Neuronal stem cell (in vitro differentiated cells): Measurements from ENCODE around the gene CD2AP.
A peak's percentile ranks its signal among the peaks of the same experiment; 100 is the strongest.

ENCODE experiments used
- DNase-seq: peaks from one replicate; pipeline ENCODE4 v3.0.0-alpha.2; 2013; ENCODE audit warnings: low spot score
- H2AFZ ChIP-seq: one replicate; pipeline ENCODE4 v1.6.1; 2013; ENCODE audit warnings: mild to moderate bottlenecking, low read length, inconsistent platforms
- H2AK5ac ChIP-seq: 2 replicates; pipeline ENCODE4 v1.6.1; 2013; ENCODE audit warnings: low read depth, mild to moderate bottlenecking, inconsistent platforms, low read length, moderate library complexity, mixed read lengths
- H2BK120ac ChIP-seq: 2 replicates; pipeline ENCODE4 v1.6.1; 2013; ENCODE audit warnings: low read depth, mild to moderate bottlenecking, inconsistent platforms, low read length, moderate library complexity, mixed read lengths
- H2BK12ac ChIP-seq: one replicate; pipeline ENCODE4 v1.6.1; 2013; ENCODE audit warnings: low read length, inconsistent platforms
- H2BK15ac ChIP-seq: 2 replicates; pipeline ENCODE4 v1.6.1; 2013; ENCODE audit warnings: mild to moderate bottlenecking, low read length, inconsistent platforms, mixed read lengths
- H2BK5ac ChIP-seq: one replicate; pipeline ENCODE4 v1.6.1; 2013; ENCODE audit warnings: inconsistent platforms, mild to moderate bottlenecking, low read length, moderate library complexity
- H3K14ac ChIP-seq: one replicate; pipeline ENCODE4 v1.6.1; 2013; ENCODE audit warnings: low read length, inconsistent platforms
- H3K18ac ChIP-seq: 2 replicates; pipeline ENCODE4 v1.6.1; 2013; ENCODE audit warnings: low read length, inconsistent platforms
- H3K23ac ChIP-seq: 2 replicates; pipeline ENCODE4 v1.6.1; 2013; ENCODE audit warnings: low read depth, mild to moderate bottlenecking, mixed read lengths, low read length, inconsistent platforms; ENCODE audit not compliant: poor library complexity
- H3K27ac ChIP-seq: replicated peaks from 3 replicates; pipeline ENCODE4 v1.5.1; 2013; ENCODE audit warnings: low read length, inconsistent platforms
- H3K27me3 ChIP-seq, 3 experiments: 2 replicates each; pipeline ENCODE4 v1.6.1; 2013; ENCODE audit warnings: low read length in 3 of 3, mild to moderate bottlenecking in 2 of 3, inconsistent platforms in 1 of 3, low read depth in 1 of 3, mixed read lengths in 1 of 3, moderate library complexity in 1 of 3; ENCODE audit not compliant: control insufficient read depth in 3 of 3, insufficient read depth in 3 of 3
- H3K36me3 ChIP-seq, 2 donors: replicated peaks in 1 of 2; 2 replicates each; pipeline ENCODE4 v1.6.1; 2013; ENCODE audit warnings: low read length in 2 of 2; ENCODE audit not compliant: control insufficient read depth in 2 of 2, insufficient read depth in 2 of 2
- H3K4ac ChIP-seq: 2 replicates; pipeline ENCODE4 v1.6.1; 2013; ENCODE audit warnings: inconsistent platforms, mild to moderate bottlenecking, low read length, moderate library complexity
- H3K4me1 ChIP-seq, 2 donors: 1 replicate in 1 of 2; 2 replicates in 1 of 2; pipeline ENCODE4 v1.6.1; 2013; ENCODE audit warnings: low read length in 2 of 2, low read depth in 1 of 2; ENCODE audit not compliant: control insufficient read depth in 2 of 2, insufficient read depth in 1 of 2
- H3K4me2 ChIP-seq: one replicate; pipeline ENCODE4 v1.6.1; 2013; ENCODE audit warnings: mild to moderate bottlenecking, low read length, inconsistent platforms; ENCODE audit not compliant: insufficient read depth, poor library complexity, severe bottlenecking
- H3K4me3 ChIP-seq, 2 donors: 2 replicates each; pipeline ENCODE4 v1.5.1; 2013; ENCODE audit warnings: low read length in 2 of 2, mild to moderate bottlenecking in 2 of 2, inconsistent platforms in 1 of 2, moderate library complexity in 1 of 2
- H3K79me1 ChIP-seq: one replicate; pipeline ENCODE4 v1.6.1; 2013; ENCODE audit warnings: low read depth, mild to moderate bottlenecking, inconsistent platforms, low read length, moderate library complexity
- H3K9ac ChIP-seq: one replicate; pipeline ENCODE4 v1.6.1; 2013; ENCODE audit warnings: mild to moderate bottlenecking, low read depth, low read length, inconsistent platforms; ENCODE audit not compliant: poor library complexity
- H3K9me3 ChIP-seq, 2 donors: replicated peaks in 1 of 2; 2 replicates each; pipeline versions ENCODE3 to v1.6.1; 2013; ENCODE audit warnings: low read length in 2 of 2, mild to moderate bottlenecking in 2 of 2, inconsistent platforms in 1 of 2, low read depth in 1 of 2, mixed read lengths in 1 of 2, moderate library complexity in 1 of 2; ENCODE audit not compliant: control insufficient read depth in 2 of 2, insufficient read depth in 1 of 2
- H4K8ac ChIP-seq: one replicate; pipeline ENCODE4 v1.6.1; 2013; ENCODE audit warnings: low read depth, mild to moderate bottlenecking, inconsistent platforms, low read length, moderate library complexity
- H4K91ac ChIP-seq: one replicate; pipeline ENCODE4 v1.6.1; 2013; ENCODE audit warnings: low read length, low read depth, mild to moderate bottlenecking, inconsistent platforms; ENCODE audit not compliant: poor library complexity
- WGBS, 2 donors: extraction: QIAGEN DNeasy Blood & Tissue Kit; methylation state at CpG; one replicate each; pipeline ENCODE4 v1.1.7; 2013; ENCODE audit warnings: missing lambda C conversion rate in 2 of 2, mixed read lengths in 1 of 2; ENCODE audit not compliant: insufficient read length in 2 of 2, insufficient replicate concordance in 1 of 2; ENCODE audit errors: extremely low coverage in 2 of 2; 5-methylcytosine and 5-hydroxymethylcytosine counted together

Gene CD2AP

DNA sequence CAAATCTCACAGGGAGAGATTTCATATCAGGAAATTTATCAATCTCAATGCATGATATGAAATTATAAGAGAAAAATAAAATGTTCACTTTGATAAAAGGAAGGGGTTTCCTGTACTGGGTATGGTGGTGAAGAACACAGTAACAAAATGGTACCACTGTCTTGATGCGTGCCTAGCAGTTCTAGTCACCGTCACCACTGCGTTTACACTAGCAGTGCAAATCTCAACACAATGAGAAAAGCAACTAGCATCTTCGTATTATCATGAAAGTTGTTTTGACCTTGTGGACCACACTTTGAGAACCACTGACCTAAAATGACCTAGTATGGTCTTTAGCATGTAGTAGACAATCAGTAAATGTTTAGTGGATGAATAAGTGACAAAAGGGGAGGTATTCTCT lies 152.4 kb downstream of the CD2AP start:
- no peak overlapping the region for H3K9ac ChIP-seq
- DNase-seq = no peak
- H3K4me3 ChIP-seq = no peak overlapping the region
- H3K23ac ChIP-seq = no peak overlapping the region
- no peak overlapping the region for H4K8ac ChIP-seq
- no peak overlapping the region for H4K91ac ChIP-seq
- H2BK15ac ChIP-seq = no peak overlapping the region
- H2BK12ac ChIP-seq = no peak overlapping the region
- no peak overlapping the region for H2BK5ac ChIP-seq
- H2AK5ac ChIP-seq = no peak overlapping the region
- H3K27me3 ChIP-seq = no peaks in the 10 kb centered on the region
- no peak overlapping the region for H3K18ac ChIP-seq
- H3K14ac ChIP-seq = no peak overlapping the region
- peaks cover 0 to 2% of the 10 kb centered on the region in 2 donors for H3K36me3 ChIP-seq
- H3K27ac ChIP-seq = no peak overlapping the region
- no peak overlapping the region for H3K4me2 ChIP-seq
- H3K9me3 ChIP-seq = no peaks in the 10 kb centered on the region
- no peak overlapping the region for H2BK120ac ChIP-seq
- WGBS, 2 donors = no CpG with 5 or more reads among the region's 4 CpGs
- H3K4me1 ChIP-seq = peaks cover 0 to 2% of the 10 kb centered on the region in 2 donors
- no peak overlapping the region for H3K4ac ChIP-seq
- no peak overlapping the region for H2AFZ ChIP-seq
- H3K79me1 ChIP-seq = no peaks in the 10 kb centered on the region

DNA sequence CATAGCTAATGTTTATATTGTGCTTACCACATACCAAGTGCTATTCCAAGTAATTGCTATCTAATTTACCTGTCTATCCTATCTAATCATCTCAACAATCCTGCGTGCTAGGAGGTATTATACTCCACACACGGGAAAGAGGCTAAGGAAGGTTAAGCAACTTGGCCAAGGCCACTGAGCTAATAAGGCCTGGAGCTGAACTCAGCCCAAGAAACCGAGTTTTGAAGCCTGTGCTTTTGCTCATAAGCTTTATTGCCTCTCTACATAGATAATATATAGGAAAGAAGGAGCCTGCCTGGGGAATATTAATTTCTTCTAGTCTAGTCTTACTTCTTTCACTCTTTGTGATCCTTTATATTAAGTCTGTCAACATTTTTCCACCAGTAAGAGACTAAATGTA lies 153.0 kb downstream of the CD2AP start:
- no peak overlapping the region for H2AFZ ChIP-seq
- H2BK15ac ChIP-seq = no peak overlapping the region
- H3K9me3 ChIP-seq = no peaks in the 10 kb centered on the region
- no peak overlapping the region for H4K8ac ChIP-seq
- H3K4me3 ChIP-seq = no peak overlapping the region
- no peaks in the 10 kb centered on the region for H3K79me1 ChIP-seq
- DNase-seq = no peak
- H2BK5ac ChIP-seq = no peak overlapping the region
- H3K4ac ChIP-seq = no peak overlapping the region
- no peak overlapping the region for H3K27ac ChIP-seq
- H2BK120ac ChIP-seq = no peak overlapping the region
- H3K4me2 ChIP-seq = no peak overlapping the region
- H3K4me1 ChIP-seq = peaks cover 0 to 2% of the 10 kb centered on the region in 2 donors
- H3K14ac ChIP-seq = no peak overlapping the region
- no peak overlapping the region for H3K9ac ChIP-seq
- no peak overlapping the region for H2BK12ac ChIP-seq
- H2AK5ac ChIP-seq = no peak overlapping the region
- no peaks in the 10 kb centered on the region for H3K27me3 ChIP-seq
- H3K36me3 ChIP-seq = peaks cover 0 to 2% of the 10 kb centered on the region in 2 donors
- no CpG with 5 or more reads among the region's 3 CpGs for WGBS, 2 donors
- no peak overlapping the region for H3K23ac ChIP-seq
- no peak overlapping the region for H4K91ac ChIP-seq
- no peak overlapping the region for H3K18ac ChIP-seq

DNA sequence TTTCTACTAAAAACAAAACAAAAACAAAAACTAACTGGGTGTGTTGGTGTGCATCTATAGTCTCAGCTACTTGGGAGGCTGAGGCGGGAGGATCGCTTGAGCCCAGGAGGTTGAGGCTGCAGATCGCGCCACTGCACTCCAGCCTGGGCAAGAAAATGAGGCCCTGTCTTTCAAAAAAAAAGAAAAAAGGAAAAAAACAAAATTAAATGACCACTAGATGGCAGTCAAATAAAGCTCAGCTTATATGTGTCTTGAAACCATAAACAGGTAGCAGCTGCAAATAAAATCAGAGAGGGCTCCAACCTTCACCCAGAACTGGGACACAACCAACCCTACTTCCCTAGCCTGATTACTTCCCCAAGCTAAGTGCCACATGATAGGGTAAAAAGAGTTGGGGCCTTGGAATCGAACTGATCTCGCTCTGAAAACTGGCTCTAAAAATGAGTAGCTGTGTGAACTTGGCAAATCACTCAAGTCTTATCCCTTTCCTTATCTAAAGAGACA lies 153.7 kb downstream of the CD2AP start:
- WGBS, 2 donors = no CpG with 5 or more reads among the region's 6 CpGs
- Histone ChIP-seq H3K27me3 (no peaks in the 10 kb centered on the region), H3K4ac (no peak overlapping the region), H3K14ac (no peak overlapping the region), H2AFZ (no peak overlapping the region), H3K9ac (no peak overlapping the region), H2BK12ac (no peak overlapping the region), H3K4me2 (no peak overlapping the region), H2AK5ac (no peak overlapping the region), H4K8ac (no peak overlapping the region), H4K91ac (no peak overlapping the region), H2BK15ac (no peak overlapping the region), H3K27ac (no peak overlapping the region), H3K18ac (no peak overlapping the region), H3K36me3 (peaks cover 0 to 2% of the 10 kb centered on the region in 2 donors), H3K79me1 (no peaks in the 10 kb centered on the region), H3K4me3 (no peak overlapping the region), H3K4me1 (peaks cover 0 to 2% of the 10 kb centered on the region in 2 donors), H2BK5ac (no peak overlapping the region), H3K23ac (no peak overlapping the region), H2BK120ac (no peak overlapping the region), H3K9me3 (no peaks in the 10 kb centered on the region)
- DNase-seq = peak; percentile 45

DNA sequence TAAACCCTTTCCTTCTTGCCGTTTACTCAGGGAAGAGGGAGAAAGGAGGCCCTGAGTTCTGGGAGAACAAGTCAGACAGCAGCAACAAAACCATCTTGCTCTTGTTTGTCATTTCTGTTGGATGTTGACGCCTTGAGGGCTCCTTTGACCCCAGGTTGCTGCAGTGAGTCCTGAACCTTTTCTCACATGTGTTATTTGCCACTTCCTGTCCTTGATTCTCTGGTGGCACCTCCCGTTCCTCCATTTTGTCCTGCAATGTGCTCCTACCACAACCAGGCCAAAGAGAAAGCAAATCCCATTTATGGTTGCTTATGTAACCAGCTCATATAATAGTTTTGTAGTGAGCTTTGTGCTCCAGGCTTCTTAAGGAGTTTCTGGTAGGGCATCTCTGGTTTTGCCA lies 154.2 kb downstream of the CD2AP start:
- Histone ChIP-seq H2BK5ac (no peak overlapping the region), H3K4me1 (peaks cover 0 to 2% of the 10 kb centered on the region in 2 donors)
- no CpG with 5 or more reads among the region's 3 CpGs for WGBS, 2 donors

More for the DNA sequence above, 154.2 kb downstream of the CD2AP start:
- no peak overlapping the region for H2BK120ac ChIP-seq
- no peak overlapping the region for H4K8ac ChIP-seq
- H3K9me3 ChIP-seq = no peaks in the 10 kb centered on the region
- H3K23ac ChIP-seq = no peak overlapping the region
- H3K4ac ChIP-seq = no peak overlapping the region
- H3K14ac ChIP-seq = no peak overlapping the region
- H2BK15ac ChIP-seq = no peak overlapping the region
- H4K91ac ChIP-seq = no peak overlapping the region
- no peaks in the 10 kb centered on the region for H3K27me3 ChIP-seq
- no peak overlapping the region for H3K18ac ChIP-seq
- H2BK12ac ChIP-seq = no peak overlapping the region
- no peak overlapping the region for H3K4me3 ChIP-seq
- no peak overlapping the region for H2AFZ ChIP-seq
- peaks cover 0 to 2% of the 10 kb centered on the region in 2 donors for H3K36me3 ChIP-seq
- no peak overlapping the region for H3K27ac ChIP-seq
- DNase-seq = no peak
- H3K79me1 ChIP-seq = no peaks in the 10 kb centered on the region
- no peak overlapping the region for H2AK5ac ChIP-seq
- H3K9ac ChIP-seq = no peak overlapping the region
- H3K4me2 ChIP-seq = no peak overlapping the region
